GM12872 (cell line): Measurements from ENCODE around the gene EDN2.

Experiments
- TF ChIP-seq, protein P1 (sequence below): IDR thresholded peaks from 3 replicates; pipeline ENCODE4 v1.5.1; 2011; ENCODE audit warnings: low read depth, mild to moderate bottlenecking, low read length, moderate library complexity; ENCODE audit not compliant: insufficient read depth

EDN2 gene

DNA sequence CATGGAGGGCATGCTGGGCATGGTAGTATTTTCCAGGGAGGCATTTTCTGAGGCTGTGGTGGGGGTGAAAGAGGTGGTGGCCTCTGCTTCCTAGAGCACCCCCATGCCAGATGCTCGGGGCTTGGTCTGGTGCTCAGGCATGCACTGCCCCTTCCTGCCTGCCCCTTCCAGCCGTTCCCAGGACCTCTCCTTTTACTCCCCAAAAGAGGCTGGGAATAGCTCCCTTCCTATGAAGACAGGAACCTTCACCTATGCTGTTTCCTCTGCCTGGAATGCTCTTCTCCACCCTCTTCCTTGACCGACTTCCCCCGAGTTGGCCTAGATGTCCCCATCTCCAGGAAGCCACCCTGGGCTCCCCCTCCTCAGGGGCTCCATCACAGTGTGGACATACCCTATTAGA, 9.1 kb downstream of the EDN2 start:
- TF ChIP-seq, protein P1, sequence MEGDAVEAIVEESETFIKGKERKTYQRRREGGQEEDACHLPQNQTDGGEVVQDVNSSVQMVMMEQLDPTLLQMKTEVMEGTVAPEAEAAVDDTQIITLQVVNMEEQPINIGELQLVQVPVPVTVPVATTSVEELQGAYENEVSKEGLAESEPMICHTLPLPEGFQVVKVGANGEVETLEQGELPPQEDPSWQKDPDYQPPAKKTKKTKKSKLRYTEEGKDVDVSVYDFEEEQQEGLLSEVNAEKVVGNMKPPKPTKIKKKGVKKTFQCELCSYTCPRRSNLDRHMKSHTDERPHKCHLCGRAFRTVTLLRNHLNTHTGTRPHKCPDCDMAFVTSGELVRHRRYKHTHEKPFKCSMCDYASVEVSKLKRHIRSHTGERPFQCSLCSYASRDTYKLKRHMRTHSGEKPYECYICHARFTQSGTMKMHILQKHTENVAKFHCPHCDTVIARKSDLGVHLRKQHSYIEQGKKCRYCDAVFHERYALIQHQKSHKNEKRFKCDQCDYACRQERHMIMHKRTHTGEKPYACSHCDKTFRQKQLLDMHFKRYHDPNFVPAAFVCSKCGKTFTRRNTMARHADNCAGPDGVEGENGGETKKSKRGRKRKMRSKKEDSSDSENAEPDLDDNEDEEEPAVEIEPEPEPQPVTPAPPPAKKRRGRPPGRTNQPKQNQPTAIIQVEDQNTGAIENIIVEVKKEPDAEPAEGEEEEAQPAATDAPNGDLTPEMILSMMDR, result no peak

DNA sequence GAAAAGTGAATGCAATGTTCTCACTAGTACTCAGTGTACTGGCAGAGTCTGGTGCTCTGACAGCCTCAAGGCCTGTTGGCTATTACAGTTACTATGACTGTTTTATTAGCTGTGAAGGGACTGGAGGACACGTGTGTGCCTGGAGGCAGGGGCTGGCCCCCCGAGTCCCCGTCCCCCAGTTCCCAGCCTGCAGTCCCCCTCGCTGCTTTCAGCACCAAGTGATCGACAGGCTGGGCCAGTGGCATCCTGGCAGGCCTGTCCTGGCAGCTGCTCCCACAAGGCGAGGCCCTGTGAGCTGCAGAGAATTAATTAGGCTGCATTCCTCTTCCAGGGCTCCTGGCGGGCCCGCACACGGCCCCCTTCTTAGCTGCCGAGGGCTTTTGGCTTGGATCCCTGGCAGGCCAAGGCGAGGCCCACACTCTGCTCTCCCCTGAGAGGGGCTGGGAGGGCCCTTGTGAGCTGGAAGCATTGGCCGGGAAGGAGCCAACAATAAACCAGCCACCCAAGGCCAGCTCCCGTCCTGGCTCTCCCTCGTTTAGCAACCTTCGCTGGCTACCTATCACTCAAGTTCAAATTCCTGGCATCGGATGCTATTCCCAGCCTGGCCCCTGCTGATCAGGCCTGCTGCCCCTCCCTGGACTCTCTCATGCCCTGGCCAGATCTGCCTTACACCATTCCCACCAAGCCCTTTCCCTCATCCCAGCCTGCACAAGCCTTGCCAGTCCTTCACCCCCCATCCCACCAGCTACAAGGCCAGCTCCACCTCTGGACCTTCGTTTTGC, 9.8 kb downstream of the EDN2 start:
- TF ChIP-seq, protein P1, result no peak

DNA sequence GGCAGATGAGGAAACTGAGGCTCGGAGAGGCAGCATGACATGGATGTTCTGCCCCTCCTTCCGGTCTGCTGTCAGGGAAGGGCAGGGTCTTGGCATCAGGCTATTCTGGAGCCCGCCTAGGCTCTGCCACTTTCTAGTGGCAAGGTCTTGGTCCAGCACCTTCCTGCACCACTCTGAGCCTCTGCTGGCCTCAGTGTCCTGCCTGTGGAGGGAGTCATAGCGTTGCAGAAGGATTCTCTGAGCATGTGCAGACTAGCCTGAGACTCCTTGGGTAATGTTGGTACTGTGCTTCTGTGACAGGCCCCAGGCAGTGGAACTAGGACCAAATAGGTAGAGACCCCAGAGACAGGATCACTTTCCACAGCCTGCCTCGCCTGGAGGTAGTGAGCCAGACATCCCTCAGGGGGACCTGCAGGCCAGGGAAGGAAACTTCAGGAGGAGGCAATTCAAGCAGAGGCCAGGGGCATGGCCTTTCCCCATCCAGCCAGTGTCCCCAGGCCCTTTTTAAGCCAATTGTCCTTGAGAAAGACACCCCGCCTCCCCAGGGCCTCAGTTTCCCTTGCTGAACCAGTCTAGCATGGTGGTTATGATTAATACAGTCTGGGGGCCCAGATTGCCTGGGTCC, 10.6 kb downstream of the EDN2 start:
- TF ChIP-seq, protein P1, result no peak

DNA sequence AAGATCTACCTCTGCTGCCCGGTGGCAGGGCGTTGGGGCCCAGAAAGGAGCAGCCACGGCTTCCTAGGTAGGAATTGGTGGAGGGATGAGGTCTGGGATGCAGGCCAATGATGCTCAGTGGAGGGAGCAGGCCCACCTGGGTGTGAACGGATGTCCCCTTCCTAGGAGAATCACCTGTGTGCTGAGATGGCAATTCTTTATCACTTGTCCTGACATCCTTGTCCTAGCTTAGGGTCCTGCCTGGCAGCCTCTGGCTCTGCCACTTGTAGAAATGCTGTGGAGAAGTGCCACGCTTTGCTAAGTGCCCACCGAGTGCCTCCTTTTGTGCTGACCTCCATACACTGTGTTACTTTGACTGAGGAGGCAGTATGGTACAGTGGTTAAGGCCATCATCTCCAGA, 12.8 kb downstream of the EDN2 start:
- TF ChIP-seq, protein P1, result no peak

DNA sequence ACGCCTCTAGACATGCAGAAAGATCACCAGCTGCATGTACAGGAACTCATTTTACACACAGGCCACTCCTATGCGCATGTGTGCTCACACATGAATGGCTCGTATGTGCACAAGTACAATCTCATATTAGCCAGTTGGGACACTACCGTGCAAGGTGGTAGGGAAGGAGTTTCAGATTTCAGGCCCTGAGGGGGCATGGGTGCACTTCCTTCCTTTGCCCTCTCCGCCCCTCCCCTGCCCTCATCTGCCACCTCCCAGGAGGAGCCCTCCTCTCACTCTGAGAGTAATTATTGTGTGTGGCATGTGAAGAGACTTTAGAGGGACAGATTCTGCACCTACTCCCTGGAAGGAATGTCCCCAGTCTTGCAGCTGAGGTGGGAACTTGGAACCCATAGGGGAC, 14.8 kb downstream of the EDN2 start:
- TF ChIP-seq, protein P1, result no peak

DNA sequence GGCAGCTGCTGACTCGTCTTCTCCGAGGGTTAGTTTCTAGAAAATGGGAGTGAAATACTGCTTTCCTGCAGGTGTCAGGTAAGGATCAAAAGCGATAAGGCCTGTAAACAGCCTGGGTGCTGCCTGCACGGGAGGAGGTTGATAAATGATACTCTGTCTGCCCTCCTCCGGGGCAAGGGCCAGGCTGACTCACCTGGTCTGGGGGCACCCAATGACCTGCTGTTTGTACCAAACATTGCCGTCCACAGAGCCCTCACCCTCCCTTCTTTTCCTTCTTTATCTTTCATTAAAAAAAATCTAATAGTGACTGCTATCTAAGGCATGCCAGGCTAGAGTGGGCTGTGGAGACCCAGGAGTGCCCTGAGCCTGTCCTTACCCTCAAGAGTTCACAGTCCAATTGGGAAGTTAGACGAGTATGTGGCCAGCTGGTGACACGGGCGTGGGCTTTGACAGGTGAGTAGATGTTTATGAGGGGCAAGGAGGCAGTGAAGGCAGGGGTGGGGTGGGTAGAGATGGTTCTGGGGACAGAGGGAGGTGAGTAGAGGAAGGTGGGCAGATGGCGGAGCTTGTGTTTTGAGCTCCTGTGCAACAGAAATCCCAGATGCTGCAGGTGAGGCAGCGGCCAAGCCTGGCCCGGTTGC, 16.2 kb downstream of the EDN2 start:
- TF ChIP-seq, protein P1, result no peak

DNA sequence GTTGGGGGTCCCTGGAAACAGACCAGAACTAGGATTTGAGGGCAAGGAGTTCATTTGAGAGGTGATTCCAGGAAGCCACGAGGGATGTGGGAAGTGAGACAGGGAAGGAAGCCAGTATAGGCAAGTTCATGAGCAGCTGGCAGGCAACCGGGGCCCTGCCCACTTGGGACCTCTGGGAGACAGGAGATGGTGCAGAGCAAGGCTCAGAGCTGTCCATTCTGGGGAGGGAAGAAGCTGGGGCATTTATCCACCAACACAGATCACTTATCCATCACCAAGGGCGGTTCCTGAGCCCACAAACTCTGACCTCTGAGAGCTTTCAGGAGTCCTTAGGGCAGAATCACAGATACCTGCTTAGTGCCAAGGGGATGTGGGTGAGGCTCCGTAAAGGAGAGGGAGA, 16.8 kb downstream of the EDN2 start:
- TF ChIP-seq, protein P1, result no peak
